22Rv1 (cell line): ENCODE results near the gene NLRP13.

ENCODE experiments used
- H3K27ac ChIP-seq: fragments of 450-650 bp; 2 replicates; pipeline ENCODE4 v1.5.1; 2017
- ZFX ChIP-seq: fragments of 450-650 bp; IDR thresholded peaks from 2 replicates; pipeline ENCODE4 v1.6.1; 2017; ENCODE audit warnings: antibody characterized with exemption, borderline replicate concordance
- TF ChIP-seq, protein P1 (sequence below): fragments of 450-650 bp; IDR thresholded peaks from 2 replicates; pipeline ENCODE4 v1.5.1; 2017; ENCODE audit warnings: mild to moderate bottlenecking

Gene NLRP13

DNA sequence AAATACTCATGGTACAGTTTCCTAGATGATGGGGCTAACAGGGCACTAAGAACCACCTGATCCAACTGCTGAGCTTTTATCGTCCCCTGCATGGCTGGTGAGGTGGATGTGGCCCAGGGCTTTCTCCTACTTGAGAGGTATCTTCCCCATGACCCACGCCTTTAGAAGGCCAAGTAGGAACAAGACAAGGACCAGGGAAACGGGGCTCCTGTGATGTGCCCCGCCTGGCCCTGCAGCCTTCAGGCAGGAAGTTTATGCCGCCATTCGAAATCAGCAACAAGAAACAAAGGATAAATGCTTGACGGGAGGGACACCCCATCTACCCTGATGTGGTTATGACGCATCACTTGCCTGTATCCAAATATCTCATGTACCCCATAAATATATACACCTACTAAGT lies 4.1 kb downstream of the NLRP13 start:
- TF ChIP-seq ZFX, result no peak
- TF ChIP-seq, protein P1, sequence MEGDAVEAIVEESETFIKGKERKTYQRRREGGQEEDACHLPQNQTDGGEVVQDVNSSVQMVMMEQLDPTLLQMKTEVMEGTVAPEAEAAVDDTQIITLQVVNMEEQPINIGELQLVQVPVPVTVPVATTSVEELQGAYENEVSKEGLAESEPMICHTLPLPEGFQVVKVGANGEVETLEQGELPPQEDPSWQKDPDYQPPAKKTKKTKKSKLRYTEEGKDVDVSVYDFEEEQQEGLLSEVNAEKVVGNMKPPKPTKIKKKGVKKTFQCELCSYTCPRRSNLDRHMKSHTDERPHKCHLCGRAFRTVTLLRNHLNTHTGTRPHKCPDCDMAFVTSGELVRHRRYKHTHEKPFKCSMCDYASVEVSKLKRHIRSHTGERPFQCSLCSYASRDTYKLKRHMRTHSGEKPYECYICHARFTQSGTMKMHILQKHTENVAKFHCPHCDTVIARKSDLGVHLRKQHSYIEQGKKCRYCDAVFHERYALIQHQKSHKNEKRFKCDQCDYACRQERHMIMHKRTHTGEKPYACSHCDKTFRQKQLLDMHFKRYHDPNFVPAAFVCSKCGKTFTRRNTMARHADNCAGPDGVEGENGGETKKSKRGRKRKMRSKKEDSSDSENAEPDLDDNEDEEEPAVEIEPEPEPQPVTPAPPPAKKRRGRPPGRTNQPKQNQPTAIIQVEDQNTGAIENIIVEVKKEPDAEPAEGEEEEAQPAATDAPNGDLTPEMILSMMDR, result no peak
- no peak overlapping the region for H3K27ac ChIP-seq

DNA sequence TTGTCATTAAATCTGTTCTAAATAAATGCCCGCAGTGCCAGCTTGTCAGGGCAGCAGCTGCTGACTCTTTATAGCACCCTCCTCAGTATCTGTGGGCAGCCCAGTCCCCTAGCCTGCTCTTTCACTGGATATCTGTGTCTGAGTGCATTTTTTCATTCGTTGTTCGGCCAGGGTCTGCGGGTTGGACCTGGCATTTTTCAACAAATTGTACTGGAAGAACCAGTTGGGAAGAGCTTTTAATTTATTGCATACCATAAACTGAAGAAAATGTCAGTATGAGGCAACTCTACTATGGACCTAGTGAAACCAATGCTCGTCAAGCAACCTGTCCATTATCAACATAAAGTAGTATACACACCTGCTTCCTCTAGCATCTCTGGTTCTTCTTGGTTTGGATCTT lies 8.6 kb downstream of the NLRP13 start:
- H3K27ac ChIP-seq, result no peak overlapping the region
- no peak for TF ChIP-seq ZFX
- TF ChIP-seq, protein P1, result no peak

DNA sequence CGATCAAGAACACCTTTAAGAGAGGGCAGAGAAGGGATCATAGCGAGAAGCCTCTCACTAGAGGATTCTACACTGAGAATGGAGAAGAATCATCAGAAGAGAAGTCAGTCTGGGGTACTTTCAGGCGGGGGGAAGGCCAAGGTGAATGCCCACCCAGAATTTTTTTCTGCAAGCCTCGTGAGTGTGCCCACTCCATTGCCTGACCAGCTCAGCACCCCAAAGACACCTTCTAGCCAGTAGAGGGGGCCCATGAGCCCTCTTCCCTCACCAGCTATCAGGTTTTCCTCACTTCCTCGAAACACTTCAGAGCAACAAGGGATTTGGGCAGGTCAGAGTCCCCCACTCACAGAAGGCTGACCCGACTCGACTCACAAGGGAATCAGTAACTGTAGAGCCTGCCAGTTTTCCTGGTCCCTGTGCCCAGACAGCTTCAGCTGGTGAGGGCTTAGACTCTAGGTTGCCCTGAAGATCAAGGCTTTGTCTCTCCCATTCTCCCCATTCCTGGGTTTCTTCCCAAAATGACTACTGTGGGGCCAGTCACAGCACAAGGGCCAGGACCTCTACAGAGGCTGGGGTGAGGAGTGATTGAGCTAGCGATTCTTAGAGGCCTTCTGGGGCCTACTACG lies 18.4 kb downstream of the NLRP13 start:
- TF ChIP-seq, protein P1, result peak; percentile 44
- no peak for TF ChIP-seq ZFX
- no peak overlapping the region for H3K27ac ChIP-seq

DNA sequence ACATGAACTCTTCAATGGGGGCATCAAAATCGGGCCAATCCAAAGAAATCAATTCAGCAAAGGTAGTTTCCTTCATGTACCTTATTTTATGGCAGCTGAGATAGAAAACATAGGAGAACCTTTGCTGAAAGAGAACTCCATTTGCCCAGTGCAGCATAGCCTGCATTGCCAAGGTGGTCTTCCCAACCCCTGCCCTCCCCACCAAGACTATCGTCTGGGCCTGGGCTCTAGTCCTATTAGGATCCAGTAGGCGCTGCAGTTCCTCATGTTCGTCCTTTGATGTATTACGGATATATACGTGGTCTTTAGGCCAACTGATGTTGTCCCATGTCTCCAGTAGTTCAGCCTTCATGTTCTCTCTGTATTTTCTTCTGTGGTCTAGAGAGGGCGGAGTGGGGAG lies 19.2 kb downstream of the NLRP13 start:
- TF ChIP-seq, protein P1, result no peak
- TF ChIP-seq ZFX, result no peak

DNA sequence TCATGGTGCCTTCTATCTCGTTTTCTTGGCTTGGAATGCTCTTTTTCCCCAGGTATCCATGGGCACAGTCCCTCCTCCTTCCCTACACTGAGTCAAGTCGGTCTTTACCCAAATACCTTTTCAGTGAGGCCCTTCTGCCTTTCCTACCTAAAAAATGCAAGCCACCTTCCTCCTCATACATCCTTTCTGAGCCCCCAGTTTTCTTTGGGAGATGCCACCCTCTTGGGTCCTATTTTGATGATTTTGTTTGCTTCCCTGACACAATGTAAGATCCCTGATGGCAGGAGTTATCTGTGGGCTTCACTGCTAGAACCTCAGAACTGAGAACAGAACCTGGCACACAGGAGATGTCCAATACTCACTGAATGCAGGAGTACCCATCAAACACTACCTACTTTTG lies 22.3 kb downstream of the NLRP13 start:
- TF ChIP-seq, protein P1, result no peak
- no peak for TF ChIP-seq ZFX
- H3K27ac ChIP-seq, result no peak overlapping the region

More for the DNA sequence above, 19.2 kb downstream of the NLRP13 start:
- no peak overlapping the region for H3K27ac ChIP-seq

DNA sequence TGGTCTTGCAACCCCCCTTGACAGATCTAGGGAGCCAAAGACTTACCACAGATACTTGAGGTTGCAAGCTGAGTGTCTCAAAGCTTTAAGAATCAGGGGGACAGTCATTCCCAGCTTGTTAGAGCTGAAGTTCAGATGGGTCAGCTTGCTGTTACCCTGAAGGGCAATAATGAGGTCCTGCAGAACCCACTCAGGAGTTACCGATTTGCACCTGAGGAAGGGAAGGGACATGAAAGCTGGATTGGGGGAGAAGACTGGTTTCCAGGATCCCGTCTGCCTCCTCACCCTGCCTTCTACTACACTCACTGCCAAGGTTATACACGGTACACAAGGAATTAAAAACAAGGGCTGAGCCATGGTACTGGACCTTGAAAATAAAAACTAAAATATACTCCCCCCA lies 24.4 kb downstream of the NLRP13 start:
- H3K27ac ChIP-seq, result no peak overlapping the region
- TF ChIP-seq ZFX, result no peak
- TF ChIP-seq, protein P1, result no peak

DNA sequence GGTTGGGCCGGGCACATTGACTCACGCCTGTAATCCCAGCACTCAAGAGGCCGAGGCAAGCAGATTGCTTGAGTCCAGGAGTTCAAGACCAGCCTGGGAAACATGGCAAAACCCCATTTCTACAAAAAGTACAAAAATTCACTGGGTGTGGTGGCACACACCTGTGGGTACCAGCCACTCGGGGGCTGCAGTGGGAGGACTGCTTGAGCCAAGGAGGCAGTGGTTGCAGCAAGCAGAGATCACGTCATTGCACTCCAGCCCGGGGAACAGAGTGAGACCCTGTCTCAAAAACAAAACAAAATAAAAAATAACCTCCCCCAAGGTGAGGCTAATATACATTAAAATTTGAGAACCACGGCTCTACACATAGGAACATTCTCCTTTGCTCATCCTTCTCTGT lies 24.9 kb downstream of the NLRP13 start:
- TF ChIP-seq ZFX, result no peak
- TF ChIP-seq, protein P1, result no peak
- no peak overlapping the region for H3K27ac ChIP-seq
